ENCODE measurements around the gene RBM19.

The RBM19 gene

GRCh38 chr12:113857371-113857770, 108.8 kb downstream of the RBM19 start:
- DNase-seq (ENCODE audit: low spot score), result no peak

DNA sequence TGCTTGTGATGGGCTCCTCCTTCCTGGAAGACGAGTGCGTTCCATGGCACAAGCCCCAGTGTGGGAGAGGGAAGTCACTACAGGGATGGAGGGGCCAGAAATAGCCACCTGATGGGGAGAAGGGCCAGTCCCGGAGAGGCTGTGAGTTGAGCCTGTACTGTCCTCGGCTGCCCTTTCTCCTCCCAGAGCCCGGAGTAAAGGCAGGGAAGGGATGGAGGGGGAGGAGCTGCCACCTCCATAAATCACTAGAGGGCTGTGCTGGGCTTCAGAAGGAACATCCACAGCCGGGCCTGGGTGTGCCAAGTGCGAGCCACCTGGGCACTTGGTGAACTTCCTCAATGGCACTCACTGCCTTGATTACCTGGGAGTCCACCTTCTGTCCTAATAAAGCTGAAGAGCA, 110.1 kb downstream of the RBM19 start:
- no peak for DNase-seq (ENCODE audit: low spot score)

DNA sequence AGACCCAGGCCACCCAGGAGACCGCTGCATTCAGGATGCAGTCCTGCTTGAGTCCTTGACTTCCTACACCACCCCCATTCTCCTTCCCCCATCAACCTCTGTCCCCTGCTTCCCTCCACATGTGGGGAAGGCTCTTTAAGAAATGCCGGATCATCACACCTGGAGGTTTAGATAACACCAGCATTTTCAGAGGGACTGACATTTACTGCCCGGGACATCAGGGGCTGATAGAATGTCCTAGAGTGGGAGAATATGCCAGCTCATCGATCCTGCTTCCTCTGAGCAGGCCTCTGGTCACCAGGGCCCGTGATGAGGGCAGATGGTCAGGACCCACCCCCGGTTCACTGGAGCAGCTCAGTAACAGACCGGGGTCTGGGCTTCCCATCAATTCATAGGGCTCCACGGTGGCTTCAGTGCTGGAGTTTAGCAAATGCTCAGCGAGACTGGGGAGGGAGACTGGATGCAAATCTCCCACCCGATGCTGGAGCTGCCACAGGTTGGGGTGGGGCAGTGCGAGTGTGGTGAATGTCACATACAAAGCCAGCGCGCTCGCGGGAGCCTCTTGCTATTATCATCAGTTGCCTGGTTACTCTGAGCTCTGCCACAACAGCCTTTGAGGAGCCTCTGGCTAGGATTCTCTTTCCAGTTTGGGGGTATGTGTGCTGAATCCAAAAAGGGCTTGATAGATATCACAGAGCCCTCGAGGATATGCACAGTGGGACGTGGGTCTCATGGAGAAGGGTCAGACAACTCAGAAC, 111.6 kb downstream of the RBM19 start:
- no peak for DNase-seq (ENCODE audit: low spot score)

GRCh38 chr12:113853491-113853890, 112.6 kb downstream of the RBM19 start:
- no peak for DNase-seq (ENCODE audit: low spot score)

DNA sequence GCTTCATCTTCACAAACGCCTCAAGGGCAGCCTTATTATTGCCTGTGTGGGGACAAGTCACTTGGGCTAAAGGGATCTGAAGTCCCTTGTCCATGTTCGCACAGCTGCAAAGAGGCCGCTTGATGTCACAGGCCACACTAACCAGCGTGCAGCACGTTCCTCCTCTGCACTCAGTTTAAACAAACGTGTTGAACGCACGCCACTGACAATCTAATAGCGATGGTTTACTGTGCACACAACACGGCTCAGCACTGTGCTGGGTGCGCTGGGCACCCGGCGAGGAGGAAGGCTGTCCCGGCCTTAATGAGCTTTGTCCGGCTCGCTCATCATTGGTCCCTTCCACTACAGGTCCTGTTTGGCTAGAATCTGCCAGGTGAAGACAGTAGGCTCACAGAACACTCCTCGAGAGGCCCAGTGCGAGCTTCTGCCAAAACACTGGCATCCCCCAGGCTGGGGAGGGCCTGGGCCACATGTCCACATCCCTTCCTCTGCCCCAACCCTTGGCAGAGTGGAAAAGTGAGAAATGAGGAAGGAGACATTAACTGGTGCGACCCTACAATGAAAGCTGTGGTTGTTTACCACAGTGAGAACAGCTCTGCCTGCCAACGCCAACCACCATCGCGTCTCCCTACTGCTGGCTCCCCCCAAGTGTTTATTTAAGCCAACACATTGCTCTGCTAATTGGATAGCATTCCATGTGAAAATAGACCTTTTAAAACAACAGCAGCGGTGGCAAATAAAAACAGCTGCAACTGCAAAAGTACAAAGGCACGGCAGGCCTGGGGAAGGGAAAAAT, 113.2 kb downstream of the RBM19 start:
- no peak for DNase-seq (ENCODE audit: low spot score)

GRCh38 chr12:113852264-113852663, 113.9 kb downstream of the RBM19 start:
- no peak for DNase-seq (ENCODE audit: low spot score)

DNA sequence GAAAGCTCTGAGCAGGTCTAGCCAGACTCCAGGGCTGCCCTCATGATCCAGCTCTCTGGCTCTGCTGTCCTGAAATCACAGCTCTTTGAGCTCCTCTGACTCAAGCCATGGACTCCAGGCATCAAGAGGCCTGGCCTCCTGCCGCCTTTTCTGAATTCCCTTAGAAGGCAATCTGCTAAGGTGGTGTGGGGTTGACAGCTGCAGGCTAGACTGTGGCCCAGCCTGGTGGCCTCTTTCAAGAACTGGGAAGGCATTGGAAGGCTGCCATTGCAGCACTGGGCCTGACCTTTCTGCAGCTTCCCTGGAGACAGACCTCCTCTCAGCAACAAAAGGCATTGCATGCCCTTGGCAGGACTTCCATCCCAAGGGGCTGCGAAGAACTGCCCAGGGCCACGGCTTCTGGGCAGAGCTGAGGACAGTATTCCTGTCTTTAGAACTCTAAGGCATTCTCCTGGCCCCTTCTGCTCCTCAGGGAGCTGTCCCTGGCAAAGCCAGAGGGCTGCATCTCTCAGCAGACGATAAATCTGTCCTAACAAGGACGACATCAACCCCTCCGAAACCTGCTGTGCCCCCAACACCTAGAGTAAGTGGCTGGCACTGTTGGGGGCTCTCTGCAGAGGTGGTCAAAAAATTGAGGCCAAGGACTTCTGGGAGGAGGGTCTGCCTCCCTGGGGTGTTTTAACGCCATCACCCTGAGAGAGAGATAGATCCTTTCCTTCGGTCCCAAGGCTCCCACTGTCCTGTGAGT, 115.6 kb downstream of the RBM19 start:
- no peak for DNase-seq (ENCODE audit: low spot score)

GRCh38 chr12:113847856-113848255, 118.3 kb downstream of the RBM19 start:
- DNase-seq (ENCODE audit: low spot score), result no peak

DNA sequence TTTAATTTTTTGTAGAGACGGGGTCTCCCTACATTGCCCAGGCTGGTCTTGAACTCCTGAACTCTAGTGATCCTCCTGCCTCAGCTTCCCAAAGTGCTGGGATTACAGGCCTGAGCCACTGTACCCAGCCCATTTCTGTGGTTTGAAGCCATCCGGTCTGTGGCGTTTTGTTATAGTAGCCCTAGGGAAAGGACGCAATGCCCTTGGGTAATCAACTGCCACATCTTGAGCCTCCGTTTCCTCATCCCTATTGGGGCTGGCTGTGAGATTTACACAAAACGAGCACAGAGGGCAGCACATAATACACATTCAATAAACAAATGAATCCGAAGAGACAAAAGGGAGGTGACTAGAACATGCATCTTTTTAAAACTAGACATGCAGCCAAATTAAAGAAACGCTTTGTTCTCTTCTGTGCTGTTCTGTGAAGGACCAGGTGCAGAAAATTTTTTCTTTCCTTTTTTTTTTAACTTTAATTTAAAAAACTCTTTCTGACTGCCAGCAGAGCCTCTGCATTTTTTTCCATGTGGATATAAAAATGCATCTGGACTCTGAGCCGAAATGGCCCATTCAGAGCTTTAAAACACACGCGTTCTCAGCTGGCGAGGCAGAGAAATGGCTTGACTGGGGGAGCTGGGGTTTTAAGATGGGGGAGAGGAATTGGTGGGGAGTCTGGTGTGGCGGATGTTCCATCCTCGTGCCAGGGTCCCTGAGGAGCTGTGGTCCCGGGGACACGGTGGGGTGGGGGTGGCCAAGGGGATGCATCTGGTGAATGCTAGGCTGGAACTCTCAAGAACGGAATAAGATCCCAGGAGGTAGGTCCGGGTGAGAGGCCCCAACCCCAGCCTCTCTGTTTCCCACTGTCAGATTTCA, 119.0 kb downstream of the RBM19 start:
- no peak for DNase-seq (ENCODE audit: low spot score)

GRCh38 chr12:113845900-113846674, 120.0 kb downstream of the RBM19 start:
- no peak for DNase-seq (ENCODE audit: low spot score)

DNA sequence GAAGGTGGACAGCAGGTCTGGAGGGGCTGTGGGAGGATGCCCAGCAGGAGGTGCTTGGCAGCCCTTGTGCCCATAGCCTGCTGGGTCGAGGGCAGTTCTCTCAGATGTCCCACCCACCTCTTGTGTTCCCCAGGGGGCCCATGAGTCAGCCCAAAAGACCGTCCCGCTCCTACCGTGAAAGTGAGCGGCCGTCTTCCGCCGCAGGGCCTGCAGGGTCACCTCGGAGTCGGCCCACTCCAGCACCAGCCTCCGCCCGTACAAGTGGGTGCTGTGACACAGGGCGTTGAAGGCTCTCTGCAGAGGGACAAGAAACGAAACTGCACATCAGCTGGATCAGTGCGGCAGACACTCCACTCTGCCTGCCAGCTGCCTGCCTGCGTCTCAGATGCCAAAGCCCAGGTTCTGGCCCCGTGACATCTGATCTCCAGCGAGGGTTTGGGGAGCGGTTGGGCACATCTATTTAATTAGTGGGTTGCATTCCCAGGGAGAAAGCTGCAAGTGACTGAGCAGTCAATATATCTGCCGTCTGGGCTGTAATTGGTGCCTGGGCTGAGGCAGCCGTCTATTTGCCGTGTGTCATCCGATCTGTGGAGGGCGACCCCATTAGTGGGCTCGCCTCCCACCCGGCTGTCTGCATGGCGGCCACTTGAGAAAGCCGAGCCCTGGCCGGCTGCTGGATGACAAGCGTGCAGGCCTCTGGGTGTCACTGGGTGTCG, 121.5 kb downstream of the RBM19 start:
- DNase-seq (ENCODE audit: low spot score), result no peak

GRCh38 chr12:113842699-113843098, 123.4 kb downstream of the RBM19 start:
- DNase-seq (ENCODE audit: low spot score), result no peak

GRCh38 chr12:113841786-113842185, 124.3 kb downstream of the RBM19 start:
- DNase-seq (ENCODE audit: low spot score), result no peak

GRCh38 chr12:113840401-113841042, 125.6 kb downstream of the RBM19 start:
- no peak for DNase-seq (ENCODE audit: low spot score)

DNA sequence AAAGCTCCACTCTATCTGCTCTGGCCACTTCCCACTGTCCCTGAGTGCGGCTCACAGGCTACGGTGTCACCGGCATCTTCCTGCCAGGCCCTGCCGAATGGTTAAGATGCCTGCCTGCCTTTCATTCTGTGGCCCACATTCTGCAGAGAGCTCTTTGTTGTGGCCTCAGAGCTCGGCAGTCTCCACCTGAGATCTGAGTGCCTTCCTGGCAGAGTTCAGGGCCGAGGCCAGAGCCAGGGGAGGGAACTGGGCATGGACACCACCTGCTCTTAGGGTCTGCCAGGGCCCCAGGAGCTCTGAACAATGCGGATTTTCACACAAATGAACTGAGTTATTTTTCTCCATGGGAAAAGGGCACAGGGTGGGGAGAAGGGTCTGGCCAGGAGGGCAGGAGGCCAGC, 127.2 kb downstream of the RBM19 start:
- no peak for DNase-seq (ENCODE audit: low spot score)

DNA sequence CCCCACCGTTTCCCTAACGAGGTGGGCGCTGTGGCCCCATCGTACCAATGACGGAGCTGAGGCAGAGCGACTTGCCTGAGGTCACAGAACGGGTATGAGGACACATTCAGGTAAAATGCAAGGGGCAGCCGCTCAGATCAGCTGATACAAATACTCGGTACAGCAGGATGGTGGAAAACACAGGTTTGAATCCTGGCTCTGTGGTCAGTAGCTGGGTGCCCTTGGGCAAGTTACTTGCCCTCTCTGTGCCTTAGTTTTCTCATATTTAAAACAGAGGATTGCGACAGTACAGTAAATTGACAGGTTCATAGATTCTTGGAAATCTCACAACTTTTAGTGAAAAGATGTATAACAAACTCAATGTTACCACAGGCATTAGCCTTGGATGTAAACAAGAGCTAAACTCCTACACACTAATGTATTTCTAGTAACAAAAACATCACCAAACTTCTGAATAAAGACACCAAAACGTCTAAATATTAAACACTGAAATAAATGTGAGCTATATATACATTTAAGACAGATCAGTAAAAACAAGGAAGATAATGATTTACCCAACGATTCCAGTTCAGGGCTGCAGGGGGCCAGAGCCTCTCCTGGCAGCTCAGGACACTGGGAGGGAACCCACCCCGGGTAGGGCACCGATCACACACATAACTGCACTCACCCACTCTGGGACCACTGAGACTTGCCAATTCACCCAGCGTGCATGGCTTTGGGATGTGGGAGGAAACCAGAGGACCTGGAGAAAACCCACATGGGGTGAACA, 128.4 kb downstream of the RBM19 start:
- DNase-seq (ENCODE audit: low spot score), result no peak

DNA sequence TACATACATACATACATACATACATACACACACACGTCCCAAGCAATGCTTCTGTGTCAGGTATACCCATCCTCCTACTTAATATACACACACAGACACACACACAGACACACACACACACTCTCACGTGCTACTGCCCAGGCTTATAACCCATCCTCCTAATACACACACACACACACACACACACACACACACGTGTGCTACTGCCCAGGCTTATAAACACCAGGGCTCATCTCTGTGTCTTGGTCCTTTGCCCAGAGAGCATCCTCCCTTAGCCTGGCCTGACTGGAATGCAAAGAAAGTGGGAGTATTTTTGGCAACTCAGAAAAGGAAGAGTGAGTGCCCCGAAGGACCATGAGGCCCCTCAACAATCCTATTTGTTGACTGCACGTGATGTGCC, 129.0 kb downstream of the RBM19 start:
- no peak for DNase-seq (ENCODE audit: low spot score)

DNA sequence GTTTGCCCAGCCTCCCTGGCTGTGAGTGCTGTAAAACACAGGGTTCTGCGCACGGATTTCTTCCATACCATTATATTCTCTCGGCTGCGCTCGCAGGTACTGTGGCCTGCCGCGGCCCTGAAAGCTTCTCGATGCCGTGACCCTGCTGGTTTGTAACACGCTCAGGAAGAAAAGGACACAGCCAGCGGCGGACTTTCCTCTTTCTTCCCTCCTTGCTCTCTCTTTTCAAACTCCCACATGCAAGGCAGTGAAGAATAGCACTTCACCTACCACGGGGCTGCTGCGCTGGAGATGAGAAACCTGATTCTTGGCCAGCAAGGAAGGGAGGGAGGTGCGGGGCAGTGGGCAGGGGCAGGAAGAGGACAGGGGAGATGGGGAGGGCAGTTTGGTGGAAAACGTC, 130.2 kb downstream of the RBM19 start:
- DNase-seq (ENCODE audit: low spot score), result no peak

GRCh38 chr12:113835433-113835832, 130.7 kb downstream of the RBM19 start:
- no peak for DNase-seq (ENCODE audit: low spot score)
